H9 (cell line): Measurements from ENCODE around the gene MYO15A. TPM values are rescaled to one million over a fixed set of nuclear protein-coding genes. Genes with fewer than 3 reads are reported as not detected.

Experiments used
- DNase-seq: peaks from one replicate; pipeline ENCODE4 v3.0.0-alpha.2; 2017
- H2AFZ ChIP-seq: one replicate; pipeline ENCODE4 v1.6.1; 2013; ENCODE audit warnings: mild to moderate bottlenecking, low read length, control low read depth, moderate library complexity
- H2AK5ac ChIP-seq: 2 replicates; pipeline ENCODE4 v1.6.1; 2013; ENCODE audit warnings: low read length, control low read depth, mixed read lengths; ENCODE audit not compliant: insufficient read length
- H2BK120ac ChIP-seq: one replicate; pipeline ENCODE4 v1.6.1; 2013; ENCODE audit warnings: low read depth, mild to moderate bottlenecking, low read length, control low read depth, inconsistent platforms; ENCODE audit not compliant: poor library complexity, severe bottlenecking
- H2BK12ac ChIP-seq: 2 replicates; pipeline ENCODE4 v1.6.1; 2013; ENCODE audit warnings: low read length, control low read depth, mixed read lengths, low read depth; ENCODE audit not compliant: insufficient read length
- H2BK15ac ChIP-seq: 2 replicates; pipeline ENCODE4 v1.6.1; 2013; ENCODE audit warnings: low read depth, low read length, control low read depth
- H2BK20ac ChIP-seq: one replicate; pipeline ENCODE4 v1.6.1; 2013; ENCODE audit warnings: low read depth, mild to moderate bottlenecking, low read length, control low read depth, inconsistent platforms; ENCODE audit not compliant: poor library complexity, severe bottlenecking
- H2BK5ac ChIP-seq: 2 replicates; pipeline ENCODE4 v1.6.1; 2013; ENCODE audit warnings: low read length, control low read depth, mixed read lengths; ENCODE audit not compliant: insufficient read length
- H3K14ac ChIP-seq: 2 replicates; pipeline ENCODE4 v1.6.1; 2013; ENCODE audit warnings: low read length, control low read depth; ENCODE audit not compliant: insufficient read depth
- H3K18ac ChIP-seq: 2 replicates; pipeline ENCODE4 v1.6.1; 2013; ENCODE audit warnings: low read depth, mild to moderate bottlenecking, mixed read lengths, low read length, control low read depth; ENCODE audit not compliant: insufficient read length
- H3K23ac ChIP-seq: 2 replicates; pipeline ENCODE4 v1.6.1; 2013; ENCODE audit warnings: low read length, control low read depth, mixed read lengths, low read depth; ENCODE audit not compliant: insufficient read length
- H3K23me2 ChIP-seq: 2 replicates; pipeline ENCODE4 v1.6.1; 2013; ENCODE audit warnings: low read depth, mild to moderate bottlenecking, mixed read lengths, low read length, control low read depth; ENCODE audit not compliant: insufficient read length, poor library complexity, severe bottlenecking
- H3K27ac ChIP-seq: 2 replicates; pipeline ENCODE4 v1.5.1; 2013; ENCODE audit warnings: low read length, control low read depth, mixed read lengths, low read depth; ENCODE audit not compliant: insufficient read length
- H3K27me3 ChIP-seq: 2 replicates; pipeline ENCODE4 v1.6.1; 2013; ENCODE audit warnings: low read length, control low read depth, inconsistent platforms; ENCODE audit not compliant: insufficient read depth
- H3K4ac ChIP-seq: 2 replicates; pipeline ENCODE4 v1.6.1; 2013; ENCODE audit warnings: low read depth, mild to moderate bottlenecking, control low read depth, inconsistent platforms, low read length, moderate library complexity
- H3K4me1 ChIP-seq: 2 replicates; pipeline ENCODE4 v1.6.1; 2013; ENCODE audit warnings: low read length, control low read depth, inconsistent platforms; ENCODE audit not compliant: insufficient read depth
- H3K4me2 ChIP-seq: 2 replicates; pipeline ENCODE4 v1.6.1; 2013; ENCODE audit warnings: low read length, control low read depth, mixed read lengths; ENCODE audit not compliant: insufficient read length, insufficient read depth
- H3K56ac ChIP-seq: 2 replicates; pipeline ENCODE4 v1.6.1; 2013; ENCODE audit warnings: low read depth, mild to moderate bottlenecking, mixed read lengths, low read length, control low read depth; ENCODE audit not compliant: insufficient read length
- H3K79me1 ChIP-seq: 2 replicates; pipeline ENCODE4 v1.6.1; 2013; ENCODE audit warnings: low read depth, mild to moderate bottlenecking, moderate library complexity, low read length, control low read depth, inconsistent platforms; ENCODE audit not compliant: insufficient read depth, poor library complexity, severe bottlenecking
- H3K79me2 ChIP-seq: 2 replicates; pipeline ENCODE4 v1.6.1; 2013; ENCODE audit warnings: low read length, control low read depth, inconsistent platforms; ENCODE audit not compliant: insufficient read depth
- H3K9ac ChIP-seq: 2 replicates; pipeline ENCODE4 v1.6.1; 2013; ENCODE audit warnings: low read length, control low read depth, mixed read lengths; ENCODE audit not compliant: insufficient read length; ENCODE audit errors: extremely low read depth
- H3K9me3 ChIP-seq: one replicate; pipeline ENCODE4 v1.6.1; 2013; ENCODE audit warnings: low read depth, low read length, inconsistent platforms; ENCODE audit not compliant: control insufficient read depth
- H3T11ph ChIP-seq: one replicate; pipeline ENCODE4 v1.6.1; 2013; ENCODE audit warnings: mild to moderate bottlenecking, low read length, control low read depth, inconsistent platforms
- H4K20me1 ChIP-seq: one replicate; pipeline ENCODE4 v1.6.1; 2013; ENCODE audit not compliant: control insufficient read depth, insufficient read length, insufficient read depth
- H4K5ac ChIP-seq: 2 replicates; pipeline ENCODE4 v1.6.1; 2013; ENCODE audit warnings: low read depth, mild to moderate bottlenecking, mixed read lengths, low read length, control low read depth; ENCODE audit not compliant: insufficient read length
- H4K8ac ChIP-seq: replicated peaks from 2 replicates; pipeline ENCODE4 v1.6.1; 2013; ENCODE audit warnings: low read length, control low read depth, mixed read lengths, low read depth; ENCODE audit not compliant: insufficient read length
- H4K91ac ChIP-seq: 2 replicates; pipeline ENCODE4 v1.6.1; 2013; ENCODE audit warnings: low read depth, mild to moderate bottlenecking, moderate library complexity, mixed read lengths, low read length, control low read depth; ENCODE audit not compliant: insufficient read length
- H3K27ac Mint-ChIP-seq, 3 experiments: 2 replicates in 2 of 3; 3 replicates in 1 of 3; pipeline ENCODE4 v1.8.0; 2020 to 2021; ENCODE audit warnings: mixed read lengths in 3 of 3, mild to moderate bottlenecking in 1 of 3, moderate library complexity in 1 of 3
- H3K27me3 Mint-ChIP-seq: 2 replicates; pipeline ENCODE4 v1.8.0; 2021; ENCODE audit warnings: low read depth, mild to moderate bottlenecking, moderate library complexity, mixed read lengths
- H3K36me3 Mint-ChIP-seq, 3 experiments: 2 replicates in 2 of 3; 3 replicates in 1 of 3; pipeline ENCODE4 v1.8.0; 2020 to 2021; ENCODE audit warnings: low read depth in 3 of 3, mixed read lengths in 3 of 3; ENCODE audit not compliant: insufficient read depth in 1 of 3
- H3K4me1 Mint-ChIP-seq, 2 experiments: 2 replicates each; pipeline ENCODE4 v1.8.0; 2020; ENCODE audit warnings: mixed read lengths in 2 of 2
- H3K4me3 Mint-ChIP-seq, 2 experiments: 2 replicates in 1 of 2; 3 replicates in 1 of 2; pipeline ENCODE4 v1.8.0; 2020 to 2021; ENCODE audit warnings: mild to moderate bottlenecking in 2 of 2, mixed read lengths in 2 of 2, moderate library complexity in 1 of 2
- H3K9me3 Mint-ChIP-seq, 2 experiments: 2 replicates in 1 of 2; 3 replicates in 1 of 2; pipeline ENCODE4 v1.8.0; 2020; ENCODE audit warnings: mild to moderate bottlenecking in 2 of 2, mixed read lengths in 2 of 2, moderate library complexity in 1 of 2
- CTCF ChIP-seq: fragments of 200-600 bp; sonication (generic); conservative IDR thresholded peaks from 3 replicates; pipeline ENCODE4 v1.8.0; 2021; ENCODE audit warnings: antibody characterized with exemption, mild to moderate bottlenecking
- WGBS: extraction: QIAGEN DNeasy Blood & Tissue Kit; methylation state at CpG from one replicate; pipeline ENCODE4 v1.1.7; 2013; ENCODE audit warnings: missing lambda C conversion rate, low lambda C conversion rate, mixed read lengths; ENCODE audit not compliant: insufficient read length; ENCODE audit errors: extremely low coverage; 5-methylcytosine and 5-hydroxymethylcytosine counted together
- total RNA-seq: library from RNA; stranded (reverse); gene quantifications from 2 replicates; pipeline ENCODE4 v1.2.1, GENCODE V29; 2021

MYO15A gene
- total RNA-seq, 1 experiment from 2014 or later, result 2.5 TPM

GRCh38 chr17:18119166-18119745, 10.7 kb downstream of the MYO15A start:
- Histone ChIP-seq H4K20me1 (no peaks in the 10 kb centered on the region), H4K8ac (no peak overlapping the region), H2BK120ac (no peak overlapping the region), H2BK5ac (no peak overlapping the region), H3K23me2 (no peaks in the 10 kb centered on the region), H4K5ac (no peak overlapping the region), H3K56ac (no peak overlapping the region), H3K4me1 (no peaks in the 10 kb centered on the region), H3K4me2 (no peak overlapping the region), H3K14ac (no peak overlapping the region), H3K23ac (no peak overlapping the region), H3K18ac (no peak overlapping the region), H3K27me3 (no peaks in the 10 kb centered on the region), H3T11ph (no peak overlapping the region), H3K79me2 (no peaks in the 10 kb centered on the region), H3K4ac (no peak overlapping the region), H3K79me1 (no peaks in the 10 kb centered on the region), H4K91ac (no peak overlapping the region), H2BK15ac (no peak overlapping the region), H2AFZ (no peak overlapping the region), H3K9ac (no peak overlapping the region), H3K27ac (no peak overlapping the region), H2BK20ac (no peak overlapping the region), H3K9me3 (no peaks in the 10 kb centered on the region), H2AK5ac (no peak overlapping the region), H2BK12ac (no peak overlapping the region)
- no peak overlapping the region for H3K27ac Mint-ChIP-seq
- H3K4me1 Mint-ChIP-seq, result 0 out of 4 replicates have a peak, but pooled peaks cover 0 to 3% of the 10 kb centered on the region in 2 experiments
- TF ChIP-seq CTCF, result no peak
- H3K36me3 Mint-ChIP-seq, result peaks cover 2 to 10% (median 3%) of the 10 kb centered on the region in 3 experiments; a peak in 5 of 7 replicates
- H3K9me3 Mint-ChIP-seq, result peaks cover 8 to 14% of the 10 kb centered on the region in 2 experiments
- no CpG with 5 or more reads among the region's 57 CpGs for WGBS
- H3K27me3 Mint-ChIP-seq, result peaks cover 8% of the 10 kb centered on the region
- DNase-seq, result no peak
- no peak overlapping the region for H3K4me3 Mint-ChIP-seq
